HG03442 (cell line): ENCODE results near the gene NXPH2.
"Not testable (repeated sequence)": the region's sequence is repeated elsewhere in the genome, so short reads cannot be mapped to it uniquely, and the experiment has no call there.

Experiments
- ATAC-seq: cut with Tn5 transposase; IDR thresholded peaks from one replicate; pipeline ENCODE4 v1.9.1; 2021; ENCODE audit warnings: mild to moderate bottlenecking, moderate library complexity; ENCODE audit not compliant: unreplicated experiment

NXPH2 gene

DNA sequence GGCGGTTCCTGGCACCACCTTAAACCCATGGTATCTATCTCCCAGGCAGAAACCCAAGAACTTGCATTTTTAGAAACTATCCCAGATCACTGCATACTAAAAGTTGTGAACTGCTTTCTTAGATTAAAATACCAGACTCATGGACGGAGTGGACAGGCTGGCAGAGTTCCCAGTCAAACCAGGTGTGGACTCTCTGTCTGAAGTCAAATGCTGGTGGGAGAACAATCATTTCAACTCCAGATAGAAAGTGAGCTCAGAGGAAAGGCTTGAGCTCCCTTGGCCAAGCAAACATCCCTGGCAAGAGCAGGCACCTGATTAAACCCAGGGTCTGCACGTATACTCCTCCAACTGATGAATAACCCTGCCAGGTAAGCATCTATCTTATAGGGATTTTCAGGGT, 19.5 kb downstream of the NXPH2 start:
- ATAC-seq = no peak

DNA sequence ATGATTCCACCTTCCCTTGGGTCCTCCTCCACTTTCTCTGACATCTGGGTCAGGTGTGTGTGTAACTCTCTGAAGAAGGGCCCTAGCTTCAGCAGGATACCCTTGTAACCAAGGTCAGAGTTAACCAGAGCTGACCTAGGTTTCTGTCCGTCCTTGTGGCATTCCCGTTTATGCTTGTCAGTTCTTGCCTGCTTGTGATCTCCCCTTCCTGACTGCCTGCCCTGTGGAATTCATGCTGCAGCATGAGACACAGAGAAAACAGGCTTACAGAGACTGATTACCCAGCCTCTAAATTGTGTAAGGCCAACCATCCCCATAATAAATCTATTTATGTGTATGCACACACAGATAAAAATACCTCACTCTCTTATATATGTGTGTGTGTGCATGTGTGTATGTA, 22.8 kb downstream of the NXPH2 start:
- no peak for ATAC-seq

DNA sequence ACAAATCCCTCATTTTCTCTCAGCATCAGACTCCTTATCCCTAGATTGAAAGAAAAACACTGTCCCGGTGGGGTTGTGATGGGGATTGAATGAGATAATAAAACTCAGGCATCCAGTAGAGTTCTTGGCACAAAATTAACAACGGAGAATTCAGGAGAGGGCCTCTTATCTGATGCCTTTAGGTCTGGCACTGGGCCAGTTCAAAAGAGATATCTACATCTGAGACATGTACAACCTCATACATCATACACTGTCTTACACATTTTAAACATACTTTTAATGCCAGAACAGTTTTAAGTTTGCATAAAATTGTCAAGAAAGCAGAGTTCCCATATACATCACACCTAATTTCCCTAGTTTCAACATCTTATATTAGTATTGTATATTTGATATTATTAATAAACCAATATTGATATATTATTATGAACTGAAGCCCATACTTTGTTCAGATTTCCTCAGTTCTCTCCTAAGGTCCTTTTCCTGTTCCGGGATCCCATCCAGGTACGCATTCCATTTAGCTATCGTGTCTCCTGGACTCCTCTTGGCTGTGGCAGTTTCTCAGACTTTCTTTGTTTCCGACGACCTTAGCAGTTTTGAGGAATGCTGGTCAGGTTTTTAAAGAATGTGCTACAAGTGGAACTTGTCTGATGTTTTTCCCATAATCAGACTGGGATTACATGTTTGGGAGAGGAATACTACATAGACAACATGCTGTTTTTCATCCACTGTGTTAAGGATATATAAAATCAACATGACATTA, 27.8 kb downstream of the NXPH2 start:
- no peak for ATAC-seq

DNA sequence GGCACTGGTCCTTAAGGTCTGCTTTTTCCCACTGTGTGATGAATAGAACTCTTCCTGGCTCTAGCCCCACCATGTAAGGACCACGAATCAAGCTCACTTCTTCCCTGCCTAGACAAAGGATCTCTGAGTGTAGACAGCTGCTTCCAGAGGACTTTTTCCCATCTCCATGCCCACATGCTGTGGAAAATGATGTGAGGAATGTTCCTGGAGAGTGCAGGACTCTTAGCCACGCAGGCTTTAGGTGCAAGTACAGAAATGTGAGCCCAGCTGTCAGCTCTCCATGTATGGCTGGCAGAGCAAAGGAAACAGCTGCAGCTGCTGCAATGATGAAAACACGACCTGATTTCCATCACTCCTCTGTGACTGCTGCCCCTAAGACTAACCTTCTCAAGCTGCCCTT, 35.5 kb downstream of the NXPH2 start:
- no peak for ATAC-seq

DNA sequence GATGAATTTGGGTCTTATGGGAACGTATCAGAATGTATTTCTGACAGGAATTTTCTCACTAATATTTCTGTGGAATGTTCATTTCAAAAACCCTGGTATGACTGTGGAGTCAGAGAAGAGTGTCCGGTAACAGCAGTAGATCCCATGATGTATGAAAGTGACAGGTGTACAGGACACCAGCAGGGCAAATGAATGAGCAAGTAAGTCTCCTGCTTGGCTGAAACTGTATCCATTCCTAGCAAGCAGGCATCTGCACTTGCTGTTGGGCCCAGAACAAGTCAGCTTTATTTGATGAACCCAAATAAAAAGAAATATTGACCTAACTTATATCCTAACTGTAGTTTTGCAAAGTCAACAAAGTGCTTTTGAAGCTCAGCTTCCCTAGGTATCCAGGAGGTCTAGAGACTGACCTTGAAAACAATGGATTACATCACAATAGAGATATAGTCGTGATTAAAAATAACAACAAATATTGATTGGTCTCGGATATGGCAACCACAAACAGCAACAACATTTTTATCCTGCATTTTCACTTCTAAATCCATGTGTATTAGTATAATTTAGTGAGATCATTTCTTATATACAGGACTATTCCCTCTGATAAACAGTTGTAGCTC, 37.6 kb downstream of the NXPH2 start:
- no peak for ATAC-seq

DNA sequence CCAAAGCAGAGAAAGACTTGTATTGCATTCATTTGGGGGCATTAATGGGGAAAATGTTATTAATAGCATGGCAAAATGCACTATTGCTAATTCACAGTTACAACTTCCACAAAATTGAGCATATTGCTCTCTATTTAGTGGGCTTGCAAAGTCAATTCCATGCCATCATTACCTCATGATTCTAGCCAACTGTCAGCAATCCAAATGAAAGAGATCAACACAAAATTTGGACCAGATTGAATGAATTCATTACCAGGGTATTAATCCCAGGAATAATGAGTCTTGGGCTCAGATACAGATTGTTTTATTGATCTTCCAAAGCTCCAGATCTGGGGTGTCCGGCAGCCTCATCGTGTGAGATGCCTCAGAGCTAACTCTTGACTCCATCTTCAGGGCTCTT, 38.3 kb downstream of the NXPH2 start:
- no peak for ATAC-seq

DNA sequence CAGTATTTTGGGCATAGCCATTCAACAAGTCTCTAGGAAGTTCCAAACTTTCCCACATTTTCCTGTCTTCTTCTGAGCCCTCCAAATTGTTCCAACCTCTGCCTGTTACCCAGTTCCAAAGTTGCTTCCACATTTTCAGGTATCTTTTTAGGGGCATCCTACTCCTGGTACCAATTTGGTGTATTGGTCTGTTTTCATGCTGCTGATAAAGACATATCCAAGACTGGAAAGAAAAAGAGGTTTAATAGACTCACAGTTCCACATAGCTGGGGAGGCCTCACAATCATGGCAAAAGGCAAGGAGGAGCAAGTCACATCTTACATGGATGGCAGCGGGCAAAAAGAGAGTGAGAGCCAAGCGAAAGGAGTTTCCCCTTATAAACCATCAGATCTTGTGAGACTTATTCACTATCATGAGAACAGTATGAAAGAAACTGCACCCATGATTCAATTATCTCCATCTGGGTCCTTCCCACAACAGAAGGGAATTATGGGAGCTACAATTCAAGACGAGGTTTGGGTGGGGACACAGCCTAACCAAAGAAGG, 43.1 kb downstream of the NXPH2 start:
- not testable (repeated sequence) for ATAC-seq

DNA sequence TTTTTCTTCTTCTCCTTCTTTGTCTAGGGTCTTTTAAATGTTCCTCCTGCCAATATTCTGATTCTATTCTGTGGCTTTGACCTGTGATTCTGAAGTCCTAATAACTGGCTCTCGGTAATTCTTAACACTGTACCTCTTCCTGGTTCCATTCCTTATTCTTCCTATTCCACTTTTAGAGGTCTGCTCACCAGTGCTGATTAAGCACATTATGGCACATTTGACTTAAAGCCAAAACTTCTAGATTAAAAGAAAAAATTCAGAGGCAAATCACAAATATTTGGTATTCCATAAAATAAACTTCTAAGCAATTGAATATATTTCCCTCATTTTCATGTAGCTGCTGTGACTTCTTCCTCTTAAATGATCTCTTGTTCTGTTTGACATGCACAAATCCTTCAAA, 47.5 kb downstream of the NXPH2 start:
- no peak for ATAC-seq

DNA sequence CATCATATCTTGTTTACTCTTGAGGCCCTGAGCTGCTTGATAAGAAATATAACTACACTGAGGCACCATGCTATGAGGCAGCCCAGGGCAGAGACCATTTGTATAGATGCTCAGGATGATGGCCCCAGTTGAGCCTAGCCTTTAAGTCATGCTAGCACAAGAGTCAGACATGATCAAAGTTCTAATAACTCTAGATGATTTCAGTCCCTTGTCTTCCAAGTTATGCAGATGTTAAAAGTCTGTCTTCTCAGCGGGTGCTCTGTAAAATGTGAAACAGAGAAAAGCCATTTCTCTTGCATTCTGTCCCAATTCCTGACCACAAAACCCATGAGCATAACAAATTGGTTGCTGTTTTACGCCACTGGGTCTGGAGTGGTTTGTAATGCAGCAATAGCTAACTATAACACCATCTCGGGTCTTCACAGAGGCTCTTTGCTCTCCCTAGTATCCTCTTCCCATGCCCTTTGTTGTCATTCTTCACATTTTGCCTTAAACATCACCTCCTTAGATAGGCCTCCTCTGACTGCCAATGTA, 49.6 kb downstream of the NXPH2 start:
- ATAC-seq = no peak

DNA sequence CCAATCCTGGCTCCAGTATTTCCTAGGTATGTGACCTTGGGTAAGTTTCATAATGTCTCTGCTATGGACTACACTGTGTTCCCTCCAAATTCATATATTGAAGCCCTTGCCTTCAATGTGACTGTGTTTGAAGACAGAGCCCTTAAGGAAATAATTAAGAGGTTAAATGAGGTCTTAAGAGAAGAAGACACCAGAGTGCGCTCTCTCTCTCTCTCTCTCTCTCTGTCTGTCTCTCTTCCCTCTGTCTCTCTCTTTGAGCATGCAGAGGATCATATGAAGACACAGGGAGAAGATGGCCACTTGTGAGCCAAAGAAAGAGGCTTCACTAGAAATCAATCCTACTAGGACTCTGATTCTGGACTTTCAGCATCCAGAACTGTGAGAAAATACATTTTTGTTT, 52.2 kb downstream of the NXPH2 start:
- ATAC-seq = no peak

DNA sequence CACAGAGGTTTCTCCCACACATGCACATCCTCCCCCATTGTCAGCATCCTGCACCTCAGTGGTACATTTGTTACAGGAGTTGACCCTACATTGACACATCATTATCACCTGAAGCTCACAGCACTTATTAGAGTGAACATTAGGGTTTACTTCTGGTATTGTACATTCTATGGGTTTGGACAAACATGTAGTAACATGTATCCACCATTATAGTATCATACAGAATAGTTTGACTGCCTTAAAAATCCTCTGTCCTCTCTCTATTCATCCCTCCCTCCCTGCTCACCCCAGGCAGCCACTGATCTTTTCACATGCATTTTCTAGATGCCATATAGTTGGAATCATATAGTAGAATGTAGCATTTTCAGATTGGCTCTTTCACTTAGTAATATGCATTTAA, 53.5 kb downstream of the NXPH2 start:
- no peak for ATAC-seq

DNA sequence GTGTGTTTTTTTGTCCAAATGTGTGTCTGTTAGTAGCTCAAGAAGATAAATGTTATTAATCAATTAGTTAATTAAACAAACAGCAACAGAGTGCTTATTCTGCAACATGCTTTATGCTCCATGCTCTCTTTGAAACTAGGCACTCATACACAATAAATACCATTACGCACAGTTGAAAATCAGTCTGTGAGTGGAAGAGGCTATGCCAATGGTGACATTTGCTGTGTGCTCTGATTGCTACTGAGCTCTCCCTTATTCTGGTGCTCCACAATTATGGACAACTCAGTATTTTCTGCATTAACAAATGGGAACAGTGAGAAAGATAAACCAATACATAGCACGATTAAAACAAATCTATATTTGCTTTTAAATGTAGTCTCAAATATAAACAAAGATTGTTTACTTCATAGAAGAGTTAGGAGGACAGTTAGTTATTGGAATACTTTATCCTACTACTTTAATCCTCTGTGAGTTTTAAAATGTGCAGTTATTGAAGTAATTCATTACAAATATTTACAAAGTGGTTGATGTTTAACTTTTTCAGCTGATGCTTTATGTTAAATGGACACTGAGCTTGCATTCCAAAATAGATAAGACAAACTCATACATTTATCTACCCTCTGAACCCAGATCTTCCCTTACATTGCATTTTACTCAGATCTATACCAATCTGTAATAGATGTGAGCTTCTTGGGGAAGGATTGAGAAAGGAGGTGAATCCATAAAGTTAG, 55.3 kb downstream of the NXPH2 start:
- ATAC-seq = no peak

DNA sequence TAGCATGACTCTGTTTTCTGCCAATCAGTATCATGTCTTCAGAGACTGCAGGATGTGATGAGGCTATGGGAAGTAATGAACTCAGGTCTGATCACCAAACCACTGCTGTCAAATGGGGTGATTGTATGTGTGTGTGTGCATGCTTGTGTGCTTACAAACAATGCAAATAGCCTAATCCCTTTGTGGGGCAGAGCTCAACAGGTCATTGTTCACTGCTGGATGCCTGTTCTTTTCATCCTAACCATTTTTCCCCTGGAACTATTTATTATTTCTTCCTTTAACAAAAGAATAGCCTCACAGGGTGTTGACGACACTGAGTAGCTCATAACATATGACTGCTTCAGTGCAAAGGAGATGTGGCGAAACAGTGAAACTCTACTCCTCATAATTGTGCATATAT, 55.9 kb downstream of the NXPH2 start:
- no peak for ATAC-seq

DNA sequence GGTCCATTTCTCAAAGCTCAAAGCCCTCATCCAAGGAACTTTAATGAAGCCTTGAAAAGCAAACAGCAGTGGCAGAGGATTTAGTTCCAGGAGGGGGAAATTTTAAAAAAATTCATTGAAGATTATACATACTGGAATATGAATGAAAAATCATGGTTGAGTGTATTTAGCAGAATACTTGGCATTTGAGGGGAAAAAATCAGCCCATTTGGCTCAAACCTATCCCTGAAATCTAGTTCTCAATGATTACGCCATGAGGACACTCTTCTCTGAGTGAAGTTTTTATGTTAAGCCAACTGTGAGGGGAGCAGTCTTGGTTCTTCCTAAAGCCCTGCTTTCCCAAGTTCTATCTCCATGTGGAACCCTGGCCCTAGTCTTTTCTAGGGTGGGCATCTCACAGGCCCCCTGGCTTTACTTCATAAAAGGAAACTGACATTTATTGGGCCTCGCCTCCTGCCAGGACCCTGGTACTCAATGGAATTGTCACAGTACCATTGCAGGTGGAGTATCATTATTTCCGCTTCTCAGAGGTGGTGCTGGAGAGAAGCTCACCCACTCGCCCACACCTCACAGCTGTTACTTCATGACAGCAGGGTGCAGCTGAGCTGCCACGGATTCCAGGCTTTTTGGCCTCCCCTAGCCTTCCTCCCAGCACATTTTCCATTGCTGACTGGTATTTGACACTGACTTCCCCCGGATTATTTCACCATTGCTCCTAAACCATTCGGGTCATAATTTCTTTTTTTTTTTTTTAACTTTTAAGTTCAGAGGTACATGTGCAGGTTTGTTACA, 56.8 kb downstream of the NXPH2 start:
- no peak for ATAC-seq

DNA sequence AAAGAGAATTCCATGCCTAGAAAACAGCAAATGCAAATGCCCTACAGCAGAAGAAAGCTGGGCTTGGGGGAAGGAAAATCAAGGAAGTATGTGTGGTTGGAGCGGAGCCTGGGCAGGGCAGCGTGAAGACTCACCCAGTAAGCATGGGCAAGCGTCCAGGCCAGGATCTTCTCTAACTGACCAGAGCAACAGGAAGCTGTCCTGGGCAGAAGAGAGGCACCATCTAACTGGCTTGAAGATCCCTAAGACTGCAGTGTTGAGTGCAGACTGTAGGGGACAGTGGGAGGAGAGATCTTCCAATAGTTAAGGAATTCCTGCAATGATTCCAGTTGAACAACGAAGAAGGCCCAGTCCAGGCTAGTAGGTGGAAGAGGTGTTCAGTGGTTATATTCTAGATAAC, 57.9 kb downstream of the NXPH2 start:
- no peak for ATAC-seq

DNA sequence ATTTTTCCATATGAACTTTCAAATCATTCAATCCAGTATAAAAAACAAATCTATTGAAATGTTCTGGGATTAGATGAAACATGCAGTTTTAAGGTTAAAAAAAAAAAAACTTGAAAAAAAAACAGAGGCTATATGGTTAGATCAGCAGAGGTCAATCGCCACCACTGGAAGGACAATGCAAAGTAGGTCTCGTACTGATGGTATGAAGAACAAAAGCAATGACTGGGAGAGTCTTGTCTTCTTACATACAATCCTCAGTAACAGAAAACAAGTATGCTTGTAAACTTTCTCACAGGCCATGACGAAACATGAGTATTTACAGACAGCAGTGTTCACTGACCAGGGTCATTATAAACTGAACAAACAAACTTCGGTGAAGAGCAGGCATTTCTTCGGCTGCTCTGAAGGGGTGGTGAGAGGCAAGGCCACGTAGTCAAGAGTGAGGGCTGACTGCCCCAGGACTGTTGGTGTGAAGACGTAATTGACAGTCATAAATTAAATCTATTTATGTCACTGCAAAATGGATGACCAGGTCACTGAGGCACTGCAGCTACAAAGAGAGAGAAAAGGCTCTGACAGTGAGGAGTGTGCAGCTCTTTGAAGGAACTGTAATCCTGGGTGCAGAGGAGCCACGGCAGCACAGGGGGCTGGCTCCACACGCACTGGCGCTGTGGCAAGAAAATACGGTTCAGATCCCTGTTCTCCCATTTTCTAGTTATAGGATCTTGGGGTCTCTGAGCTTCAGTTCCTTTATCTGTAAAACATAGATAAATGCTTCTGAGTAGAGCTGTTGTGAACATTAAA, 60.0 kb downstream of the NXPH2 start:
- ATAC-seq = no peak

DNA sequence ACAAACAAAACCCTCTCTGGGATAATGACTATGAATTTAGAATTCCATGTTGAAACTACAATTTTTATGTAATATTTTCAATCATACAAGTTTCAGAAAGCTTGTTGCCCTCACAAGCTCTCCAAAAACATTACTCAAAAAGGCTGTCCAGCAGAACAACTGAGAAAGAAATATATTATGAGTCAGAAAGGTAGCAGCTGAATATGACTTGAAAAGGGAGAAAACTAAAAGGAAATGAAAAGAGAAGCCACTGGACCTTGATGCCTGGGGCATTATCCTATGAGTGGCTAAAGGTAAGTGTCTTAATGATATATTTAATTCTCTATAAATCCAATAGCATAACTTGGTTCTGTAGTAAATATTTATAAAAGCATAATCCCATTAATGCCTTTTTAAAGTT, 61.8 kb downstream of the NXPH2 start:
- ATAC-seq = peak; percentile 62

DNA sequence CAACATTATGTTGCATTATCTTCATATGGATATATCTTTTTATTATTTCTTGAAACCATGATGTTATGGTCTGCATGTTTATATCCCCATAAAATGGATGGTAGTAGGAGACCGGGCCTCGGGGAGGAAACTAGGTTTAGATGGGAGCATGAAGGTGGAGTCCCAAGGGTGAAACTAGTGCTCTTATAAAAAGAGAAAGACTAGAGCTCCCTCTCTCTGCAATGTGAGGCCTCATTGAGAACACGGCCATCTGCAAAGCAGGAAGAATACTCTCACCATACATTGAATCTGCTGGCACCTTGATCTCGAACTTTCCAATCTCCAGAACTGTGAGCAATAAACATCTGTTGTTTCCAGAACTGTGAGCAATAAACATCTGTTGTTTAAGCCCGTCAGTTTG, 64.0 kb downstream of the NXPH2 start:
- peak; percentile 29 for ATAC-seq

DNA sequence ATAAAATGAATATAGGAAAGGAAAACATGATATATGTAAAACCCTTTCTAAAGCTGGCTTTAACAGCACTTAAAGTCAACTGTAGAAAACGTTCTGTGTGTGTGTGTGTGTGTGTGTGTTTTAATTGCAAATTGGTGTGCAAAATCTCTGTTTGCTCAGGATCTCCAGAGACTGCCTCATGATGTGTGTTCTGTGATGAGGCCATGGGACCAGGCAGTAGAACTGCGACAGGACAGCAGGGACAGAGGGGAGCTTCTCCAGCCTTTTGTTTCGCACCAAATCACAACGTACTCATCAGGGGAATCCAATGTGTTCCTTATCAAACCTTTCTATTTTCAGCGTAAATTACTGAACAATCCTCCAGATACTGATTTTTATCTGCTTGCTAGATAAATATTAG, 66.7 kb downstream of the NXPH2 start:
- ATAC-seq = no peak

DNA sequence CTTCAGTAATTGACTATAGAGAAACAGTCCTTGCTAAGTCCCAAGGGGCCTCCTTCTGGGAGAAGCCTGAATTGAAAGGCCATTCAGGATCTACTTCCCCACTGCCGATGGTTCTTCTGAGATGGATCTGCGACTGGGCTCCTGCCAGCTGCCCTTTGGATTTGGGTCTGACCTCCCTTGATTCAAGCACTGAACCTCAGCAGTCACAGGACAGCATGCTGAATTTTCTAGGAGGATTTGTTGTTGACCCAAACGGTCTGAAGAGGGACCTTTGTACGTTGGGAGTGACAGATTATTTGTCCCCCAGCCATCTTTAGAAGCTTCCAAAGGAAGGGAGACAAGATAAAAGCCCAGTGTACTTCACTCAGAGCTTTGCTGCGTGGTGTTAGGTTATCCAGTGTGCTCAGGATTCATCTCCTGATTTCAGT, 67.1 kb downstream of the NXPH2 start:
- ATAC-seq = no peak
